GM19324 (cell line): ENCODE measurements around the gene TAF6.

ENCODE experiments used
- ATAC-seq: cut with Tn5 transposase; IDR thresholded peaks from one replicate; pipeline ENCODE4 v1.9.1; 2021; ENCODE audit warnings: mild to moderate bottlenecking, moderate library complexity; ENCODE audit not compliant: unreplicated experiment, low FRiP score

TAF6 gene

DNA sequence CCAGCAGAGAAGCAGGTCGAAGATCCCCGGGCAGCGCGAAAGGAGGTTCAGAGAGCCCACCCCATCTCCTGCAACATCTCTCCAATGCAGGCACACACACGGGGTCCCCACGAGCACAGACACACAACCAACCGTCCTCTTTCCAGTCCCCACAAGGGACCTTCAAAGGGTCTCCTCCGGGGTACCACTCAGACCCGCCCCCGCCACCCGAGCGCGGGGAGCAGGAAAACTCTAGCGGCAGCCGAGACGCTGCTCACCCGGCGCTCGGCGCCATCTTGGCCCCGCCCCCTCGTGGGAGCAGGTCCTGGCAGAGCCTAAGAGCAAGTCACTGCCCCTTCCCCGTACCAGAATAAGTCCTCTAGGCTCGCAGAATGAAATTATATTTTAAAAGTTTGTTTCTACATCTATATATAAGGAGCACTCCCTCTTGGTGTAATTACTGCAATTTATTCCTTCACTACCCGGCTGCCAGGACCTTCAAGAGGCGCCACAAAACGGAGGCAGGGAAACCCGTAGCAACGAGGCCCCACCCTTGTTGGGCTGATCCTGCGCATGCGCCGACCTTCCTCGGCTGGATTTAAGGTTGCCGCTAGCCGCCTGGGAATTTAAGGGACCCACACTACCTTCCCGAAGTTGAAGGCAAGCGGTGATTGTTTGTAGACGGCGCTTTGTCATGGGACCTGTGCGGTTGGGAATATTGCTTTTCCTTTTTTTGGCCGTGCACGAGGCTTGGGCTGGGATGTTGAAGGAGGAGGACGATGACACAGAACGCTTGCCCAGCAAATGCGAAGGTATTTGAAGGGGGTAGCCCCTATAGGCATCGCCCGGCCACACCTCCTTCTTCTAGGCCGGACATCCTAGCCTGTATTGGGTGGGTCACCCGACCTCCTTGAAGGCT, at the start of gene TAF6, which contains the start of gene CNPY4:
Gene TAF6 (minus strand): TSS at position 287 of the 898 bp plus-strand sequence. CDS start 5,149 bp downstream, outside the sequence.
Gene CNPY4 (plus strand): TSS at position 563 of the 898 bp plus-strand sequence. CDS start 111 bp downstream, at position 674.
- ATAC-seq = peak; percentile 83

DNA sequence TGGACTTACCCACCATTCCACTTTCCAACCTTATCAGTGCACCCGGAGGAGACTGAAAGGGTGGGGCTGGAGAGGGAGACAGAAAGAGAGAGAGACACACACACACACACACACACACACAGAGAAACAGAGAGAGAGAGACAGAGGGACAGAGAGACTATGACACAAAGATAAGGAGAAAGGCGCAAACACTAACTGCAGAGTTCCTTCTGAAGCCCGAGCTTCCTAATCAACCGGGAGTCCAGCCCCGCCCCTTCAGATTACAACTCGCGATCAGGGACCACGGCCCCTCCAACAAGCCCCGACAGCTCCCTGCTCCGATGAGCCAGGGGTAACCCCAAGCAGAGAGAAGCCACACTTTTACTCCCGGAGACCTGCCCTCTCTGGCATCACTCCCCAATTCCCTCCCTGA, 48.8 kb upstream of the TAF6 start:
- ATAC-seq = no peak

DNA sequence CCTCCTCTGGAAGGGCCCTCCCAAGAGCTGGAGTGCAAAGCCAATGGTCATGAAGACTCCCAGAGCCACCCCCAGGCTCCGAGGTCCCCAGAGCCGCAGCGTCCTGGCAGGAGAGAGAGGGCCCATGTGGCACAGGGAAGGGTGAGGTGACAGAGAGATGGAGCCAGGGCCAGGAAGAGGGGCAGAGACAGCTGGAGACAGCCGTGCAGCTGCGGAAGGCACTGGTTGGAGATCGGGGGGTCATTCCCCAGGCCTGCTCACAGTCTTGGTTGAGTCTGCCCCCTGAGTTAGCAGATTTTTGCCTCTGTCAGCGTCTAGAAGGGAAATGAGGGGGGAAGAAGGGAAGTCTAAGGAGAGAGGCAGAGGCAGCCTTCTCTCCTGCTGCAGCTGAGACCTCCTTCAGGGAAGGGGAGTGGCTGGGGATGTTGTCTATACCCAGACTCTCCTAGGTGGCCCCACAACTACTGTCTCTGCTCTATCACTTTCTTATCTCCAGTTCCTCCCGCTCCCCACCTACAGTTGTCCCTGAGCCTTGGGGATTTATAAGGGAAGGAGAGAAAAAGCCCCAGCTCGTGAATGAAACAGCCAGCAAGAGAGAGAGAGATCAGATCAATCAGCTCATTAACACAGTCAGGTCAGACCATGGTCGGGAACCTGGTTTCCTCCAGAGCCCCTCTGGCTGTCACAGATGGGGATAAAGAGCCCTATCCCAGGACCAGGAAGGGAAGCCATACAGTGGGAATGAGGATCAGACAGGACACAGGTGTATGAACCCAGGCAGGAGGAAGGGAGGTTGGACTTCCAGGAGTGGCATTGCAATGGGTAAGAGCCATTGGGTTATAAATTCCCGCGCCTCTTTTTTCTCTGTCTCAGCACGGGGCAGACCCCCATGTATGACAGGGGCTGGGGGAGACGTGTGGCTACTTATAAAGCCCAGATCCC, 48.1 kb upstream of the TAF6 start:
- ATAC-seq = no peak

DNA sequence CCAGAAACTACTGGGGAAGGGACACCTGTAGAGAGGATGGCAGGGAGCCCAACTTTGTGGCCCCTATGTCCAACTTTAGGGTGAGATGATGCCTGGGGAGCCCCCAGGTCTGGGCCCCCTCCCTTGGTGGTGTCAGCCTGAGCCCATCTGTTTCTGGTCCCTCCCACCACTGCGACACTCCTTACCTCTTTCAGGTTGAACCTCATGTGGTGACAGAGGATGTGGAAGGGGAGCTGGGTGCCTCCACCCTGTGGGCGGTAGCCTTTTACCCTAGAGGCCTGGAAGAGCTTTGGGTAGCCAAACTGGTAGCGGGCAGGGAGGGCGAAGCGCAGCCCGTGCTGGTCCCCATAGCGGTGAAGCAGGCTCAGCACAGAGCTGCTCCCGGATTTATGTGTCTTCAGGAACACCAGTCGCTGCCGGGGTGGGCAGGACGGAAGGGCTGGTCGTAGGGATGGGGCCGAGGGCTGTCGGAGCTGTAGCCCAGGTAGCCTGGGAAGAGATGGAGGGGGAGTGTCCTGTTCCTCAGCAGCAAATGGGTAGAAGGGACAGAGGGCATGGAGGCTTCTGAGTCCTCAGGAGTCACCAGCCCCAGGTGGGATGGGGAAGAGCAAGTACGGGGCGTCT, 47.3 kb upstream of the TAF6 start:
- ATAC-seq = no peak

DNA sequence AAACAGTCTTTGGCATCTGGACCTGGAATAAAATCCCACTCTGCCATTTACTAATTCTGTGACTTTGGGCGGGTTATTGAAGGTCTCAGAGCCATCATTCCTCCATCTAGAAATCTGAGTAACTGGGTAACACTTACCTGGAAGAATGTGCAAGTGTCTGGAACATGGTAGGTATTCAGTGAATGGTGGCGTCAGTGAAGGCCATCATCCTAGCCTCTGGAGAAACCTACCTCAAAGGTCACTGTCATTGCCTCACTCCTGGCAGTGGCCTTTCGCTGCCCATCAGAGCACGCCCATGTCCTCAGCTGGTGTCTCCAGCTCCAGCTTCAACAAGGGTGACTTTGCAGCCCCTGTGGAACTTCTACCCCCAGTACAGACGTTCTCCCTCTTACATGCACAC, 44.7 kb upstream of the TAF6 start:
- no peak for ATAC-seq

DNA sequence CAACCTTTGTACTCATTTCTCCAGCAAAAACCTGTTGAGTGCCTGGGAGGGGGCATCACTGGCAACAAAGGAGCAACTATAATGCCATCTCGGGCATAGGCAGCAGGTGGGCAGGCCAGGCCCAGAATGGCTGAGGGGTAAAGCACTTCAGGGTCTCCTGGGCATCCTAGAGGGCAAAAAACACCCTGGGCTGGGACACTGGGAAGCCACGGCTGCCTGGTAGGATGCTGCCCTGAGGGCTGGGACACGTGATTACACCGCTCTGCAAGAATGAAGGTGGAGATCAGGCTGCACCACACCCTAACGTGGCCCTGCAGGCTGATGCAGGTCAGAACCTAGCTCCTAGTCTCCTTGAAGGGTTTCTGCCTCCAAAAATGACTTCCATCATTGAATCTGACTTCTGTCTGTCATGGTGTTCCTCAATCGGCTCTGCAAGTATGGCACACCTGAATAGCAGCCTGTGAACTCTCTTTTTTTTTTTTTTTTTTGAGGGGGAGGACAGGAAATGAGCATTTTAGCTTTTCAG, 43.9 kb upstream of the TAF6 start:
- no peak for ATAC-seq

DNA sequence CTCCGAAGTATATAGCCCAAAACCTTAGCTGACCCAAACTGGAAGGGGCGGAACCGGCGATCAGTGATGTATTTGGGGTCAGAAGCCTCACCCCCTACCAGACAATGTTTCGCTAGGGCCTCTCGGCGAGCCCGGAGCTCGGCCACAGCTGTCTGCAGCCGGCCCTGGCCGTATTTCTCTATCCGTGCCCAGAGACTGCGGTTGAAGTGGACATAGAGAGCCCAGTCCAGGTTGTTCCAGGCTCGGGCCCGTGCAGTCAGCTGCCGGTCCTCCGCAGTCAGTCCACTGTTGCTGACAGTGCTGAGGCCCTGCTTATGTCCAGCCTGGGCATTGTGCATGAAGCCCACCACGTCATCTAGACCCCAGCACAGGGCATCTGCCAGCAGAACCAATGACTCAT, 40.9 kb upstream of the TAF6 start:
- no peak for ATAC-seq

DNA sequence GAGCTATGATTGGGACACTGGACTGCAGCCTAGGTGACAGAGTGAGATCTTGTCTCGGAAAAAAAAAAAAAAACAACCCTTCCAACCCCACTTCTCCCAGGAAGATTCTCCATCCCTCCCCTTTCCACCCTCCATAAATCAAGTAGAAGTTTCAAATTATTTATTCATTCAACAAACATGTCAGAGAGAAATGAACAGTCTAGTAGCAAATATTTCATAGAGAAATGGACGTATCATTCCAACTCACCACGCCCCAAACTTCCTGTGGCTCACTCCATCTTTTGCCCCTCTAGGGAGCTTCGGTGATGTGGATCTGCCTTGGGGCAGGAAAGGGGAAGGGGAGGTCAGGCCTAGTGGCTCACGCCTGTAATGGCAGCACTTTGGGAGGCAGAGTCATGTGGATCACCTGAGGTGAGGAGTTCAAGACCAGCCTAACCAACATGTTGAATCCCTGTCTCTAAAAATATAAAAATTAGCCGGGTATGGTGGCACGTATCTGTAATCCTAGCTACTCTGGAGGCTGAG, 40.0 kb upstream of the TAF6 start:
- no peak for ATAC-seq

DNA sequence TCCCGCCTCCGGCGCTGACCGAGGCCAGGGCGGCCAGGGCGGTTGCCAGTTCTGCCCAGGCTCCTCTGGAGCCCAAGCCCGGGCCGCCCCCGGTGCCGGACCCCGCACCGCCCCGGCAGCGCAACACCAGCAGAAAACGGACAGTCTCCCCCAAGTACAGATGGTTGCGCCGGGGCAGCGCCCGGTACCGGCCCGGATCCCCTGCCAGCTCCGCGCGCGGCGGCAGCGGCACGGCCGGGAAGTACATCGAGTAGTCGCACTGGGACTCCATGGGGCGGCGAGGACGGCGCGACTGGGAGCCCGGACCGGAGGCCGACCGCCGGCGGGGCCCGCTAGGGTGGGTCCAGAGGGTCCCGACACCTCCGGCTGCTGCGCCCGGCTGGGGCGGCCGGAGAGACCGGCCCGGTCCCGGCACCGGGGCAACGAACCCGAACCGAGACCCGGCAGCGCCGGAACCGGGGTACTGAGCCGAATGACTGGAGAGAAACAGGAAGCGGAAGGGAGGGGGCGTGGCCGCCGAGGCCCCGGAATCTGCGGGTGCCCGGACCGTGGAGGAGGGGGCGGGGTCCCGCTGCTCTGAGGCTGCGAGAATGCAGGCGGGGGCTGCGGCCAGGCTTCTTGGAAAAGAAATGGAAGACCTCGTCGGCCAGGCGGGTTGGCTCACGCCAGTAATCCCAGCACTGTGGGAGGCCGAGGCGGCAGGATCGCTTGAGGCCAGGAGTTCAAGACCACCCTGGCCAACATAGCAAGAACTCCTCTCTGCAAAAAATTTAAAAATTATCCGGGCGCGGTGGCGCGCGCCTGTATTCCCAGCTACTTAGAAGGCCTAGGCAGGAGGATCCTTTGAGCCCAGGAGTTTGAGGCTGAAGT, 39.3 kb upstream of the TAF6 start, which contains the start of gene TRAPPC14:
Gene TRAPPC14 (minus strand): TSS at position 495 of the 870 bp plus-strand sequence. CDS start 224 bp downstream, at position 271.
- peak; percentile 78 for ATAC-seq

DNA sequence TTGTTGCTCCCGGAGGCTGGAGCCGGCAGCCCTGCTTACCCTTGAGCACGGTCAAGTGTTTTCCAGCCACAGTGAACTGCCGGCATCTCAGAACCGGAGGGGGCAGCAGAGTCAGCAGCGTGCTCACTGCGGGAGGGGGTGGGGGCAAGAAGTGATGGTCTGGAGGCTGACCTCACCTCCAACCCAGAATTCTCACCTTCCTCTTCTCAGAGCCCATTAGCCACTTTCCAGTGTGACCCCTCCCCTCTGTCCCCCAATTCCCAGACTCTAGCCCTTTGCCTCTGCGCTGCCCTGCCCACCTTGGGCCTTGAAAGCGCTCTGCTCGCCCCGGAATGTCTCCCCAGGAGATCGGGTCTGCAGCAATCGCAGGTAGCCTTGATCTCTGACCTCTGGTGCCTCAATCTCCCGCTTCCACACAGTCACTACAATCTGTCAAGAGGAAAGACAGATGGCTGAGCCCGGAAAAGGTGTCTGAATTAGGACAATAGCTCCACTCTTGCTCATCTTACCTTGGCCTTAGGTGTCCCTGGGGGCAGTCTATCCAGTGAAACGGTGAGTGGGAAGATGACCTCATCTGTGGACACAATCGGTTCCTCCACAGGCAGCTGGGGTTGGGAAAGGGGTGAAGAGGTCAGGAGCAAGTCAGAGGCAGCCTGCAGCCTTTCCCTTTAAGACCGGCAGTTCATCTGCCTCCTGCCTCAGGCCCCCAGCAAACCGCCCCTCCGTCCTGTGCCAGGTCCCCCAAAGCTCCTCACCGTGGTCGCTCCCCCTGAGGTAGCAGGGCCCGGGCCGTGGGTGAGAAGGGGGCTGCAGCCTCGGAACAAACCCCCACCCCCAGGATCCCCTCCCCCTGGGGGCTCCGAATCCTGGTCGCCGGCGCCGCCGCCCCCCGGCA, 38.4 kb upstream of the TAF6 start:
- no peak for ATAC-seq

DNA sequence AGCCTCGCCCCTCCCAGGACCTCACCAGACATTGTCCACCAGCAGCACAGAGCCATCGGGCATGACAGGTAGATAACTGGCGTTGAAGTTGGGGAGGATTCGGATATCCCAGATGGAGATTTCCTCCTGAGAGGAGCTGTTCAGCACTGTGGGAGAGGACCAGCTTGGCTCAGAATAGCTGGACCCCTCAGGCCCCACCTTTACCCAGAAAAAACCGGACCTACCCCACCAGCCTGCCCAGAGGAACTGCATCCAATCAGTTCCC, 37.8 kb upstream of the TAF6 start:
- ATAC-seq = no peak

DNA sequence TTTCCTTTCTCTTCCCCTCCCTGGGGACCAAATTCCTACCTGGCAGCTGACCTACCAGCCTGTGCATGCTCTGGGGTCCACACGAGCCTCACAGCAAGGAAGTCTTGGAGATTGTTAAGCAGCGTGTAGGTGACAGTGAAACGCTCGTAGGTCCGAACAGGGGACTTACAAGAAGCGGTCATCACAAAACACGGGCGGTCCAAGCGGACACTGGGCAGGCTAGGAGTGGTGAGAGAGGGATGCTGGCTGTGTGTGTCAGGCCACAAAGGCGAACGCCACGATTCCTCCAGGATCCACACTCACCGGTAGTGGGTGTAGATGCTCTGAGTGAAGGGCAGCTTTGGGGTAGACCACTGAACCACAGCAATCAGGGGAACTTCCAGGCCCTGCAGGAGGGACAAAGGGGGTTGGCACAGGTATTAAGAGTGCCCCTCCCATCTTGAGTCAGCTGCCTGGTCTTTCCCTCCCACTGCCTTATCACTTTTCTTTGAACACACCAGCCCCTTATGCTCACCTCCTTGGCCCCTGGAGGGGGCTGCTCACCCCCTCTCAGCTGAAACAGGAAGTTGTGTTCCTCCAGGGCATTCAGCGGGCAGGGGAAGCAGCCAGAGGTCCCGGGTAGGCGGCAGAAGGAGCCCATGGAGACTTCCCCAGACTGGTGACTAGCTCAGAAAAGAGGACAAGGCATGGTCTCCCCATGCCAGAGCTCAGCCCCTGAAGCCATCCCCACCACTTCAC, 37.3 kb upstream of the TAF6 start:
- ATAC-seq = no peak

DNA sequence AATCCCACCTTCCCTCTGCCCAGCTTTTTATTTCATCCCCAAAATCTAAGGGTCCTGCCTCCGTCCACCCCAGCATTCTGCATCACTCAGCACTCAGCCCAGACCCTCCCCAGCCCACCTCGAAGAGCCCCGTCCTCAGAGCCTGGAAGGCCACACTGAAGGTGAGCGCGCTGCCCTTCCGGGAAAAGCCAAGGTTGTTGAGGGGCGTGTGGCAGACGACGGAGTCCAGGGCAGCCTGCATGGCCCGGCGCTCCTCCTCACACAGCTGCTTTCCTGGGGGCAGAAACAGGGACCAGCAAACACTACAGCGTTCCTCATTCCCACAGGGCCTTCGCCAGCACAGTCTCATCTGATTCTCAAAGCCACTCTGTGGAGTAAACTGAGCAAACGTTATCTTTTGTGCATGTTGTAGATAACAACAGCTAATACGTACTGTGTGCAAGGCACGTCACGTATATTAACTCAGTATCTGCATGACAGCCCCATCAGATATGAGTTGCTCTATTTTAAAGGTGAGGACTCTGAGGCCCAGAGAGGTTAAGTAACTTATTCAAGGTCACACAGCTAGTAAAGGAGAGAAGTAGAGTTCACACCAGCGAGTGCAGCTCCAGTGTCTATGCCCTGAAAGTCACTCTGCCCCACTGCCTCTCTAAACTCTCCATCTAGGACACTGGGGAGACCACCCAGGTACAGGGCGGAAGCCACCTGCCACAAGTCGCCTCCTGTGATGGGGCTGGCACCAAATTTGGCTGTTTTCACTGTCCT, 36.6 kb upstream of the TAF6 start:
- no peak for ATAC-seq

DNA sequence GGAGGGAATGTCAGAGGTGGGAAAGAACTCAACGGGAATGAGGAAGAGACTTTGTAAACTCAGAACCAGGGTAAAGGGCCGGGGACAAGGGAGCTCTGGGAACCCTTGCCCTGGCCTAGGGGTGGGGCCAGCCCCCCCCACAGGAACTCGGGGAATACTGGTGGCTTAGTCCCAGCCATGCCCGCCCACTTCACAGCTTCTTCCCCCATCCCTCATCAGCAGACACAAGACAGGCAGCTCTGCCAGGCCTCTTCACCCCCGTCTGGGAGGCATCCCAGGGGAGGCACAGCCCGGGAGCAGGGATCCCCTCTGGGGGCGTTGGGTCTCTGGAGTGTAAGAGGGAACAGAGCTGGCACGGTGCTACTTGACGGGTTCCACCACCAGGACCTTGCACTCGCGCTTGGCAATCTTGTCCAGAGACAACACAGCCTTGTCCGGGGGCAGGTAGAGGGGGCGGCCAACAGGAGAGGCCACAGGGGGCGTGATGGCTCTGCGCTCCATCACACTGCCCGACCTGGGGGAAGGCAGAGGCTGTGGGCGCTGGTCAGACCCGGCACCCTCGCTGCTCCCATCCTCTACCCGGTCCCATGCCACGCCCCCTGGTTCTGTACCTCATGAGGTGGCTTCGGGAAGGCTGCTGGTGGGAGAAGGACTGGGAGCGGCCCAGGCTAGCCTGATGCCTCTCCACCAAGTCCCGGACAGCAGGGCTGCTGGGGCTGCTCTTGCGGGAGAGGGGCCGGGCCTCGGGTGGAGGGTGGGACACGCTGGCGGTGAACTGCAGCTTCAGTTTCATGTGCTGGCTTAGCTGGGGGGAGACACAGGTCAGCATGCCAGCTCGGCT, 35.7 kb upstream of the TAF6 start:
- ATAC-seq = no peak

DNA sequence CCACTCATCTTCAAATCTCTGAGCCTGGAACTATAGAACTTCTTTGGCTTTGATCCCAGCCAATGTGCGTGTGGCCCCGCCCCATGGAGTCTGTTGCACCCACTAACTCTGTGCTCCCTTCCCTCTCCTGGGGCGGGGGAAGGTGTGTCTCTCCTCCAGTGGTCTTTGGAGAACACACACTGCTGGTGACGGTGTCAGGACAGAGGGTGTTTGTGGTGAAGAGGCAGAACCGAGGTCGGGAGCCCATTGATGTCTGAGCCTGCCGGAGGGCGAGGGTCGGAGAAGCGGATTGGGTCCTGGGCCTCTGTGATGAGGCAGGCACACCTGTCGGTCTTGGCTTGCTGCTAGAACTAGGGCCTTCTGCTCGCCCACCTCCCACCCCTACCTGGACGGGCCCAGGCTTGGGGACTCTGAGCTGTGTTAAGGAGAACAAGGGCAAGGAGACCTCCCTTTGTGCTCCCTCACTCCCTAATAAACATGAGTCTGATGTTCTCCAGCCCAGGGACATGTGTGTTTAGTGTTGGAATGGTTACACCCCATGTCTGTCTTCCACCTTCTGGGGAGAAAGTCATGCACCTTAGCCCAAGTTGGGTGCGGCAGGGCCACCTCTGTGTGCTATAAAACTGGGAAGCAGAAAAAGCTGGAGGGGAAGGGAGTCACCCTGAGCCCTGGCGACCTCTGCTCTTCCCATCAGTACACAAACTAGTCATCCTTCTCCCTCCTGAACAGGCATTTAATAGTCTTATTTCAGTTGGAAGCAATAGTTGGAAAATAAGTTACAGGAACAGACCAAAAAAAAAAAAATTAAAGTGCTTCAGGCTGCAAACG, 34.8 kb upstream of the TAF6 start:
- no peak for ATAC-seq
